ENCODE results near the gene CDC42BPG.
A peak's percentile ranks its signal among the peaks of the same experiment; 100 is the strongest.

GRCh38 chr11:64878494-64879243 lies 34.2 kb upstream of the CDC42BPG start, which contains the start of gene EHD1:
- TF ChIP-seq CTCF (IDR thresholded peaks at IDR 0.05) = peak in 11 of 12 donors; percentile 29 to 76 (median 57)
- TF ChIP-seq POLR2A (IDR thresholded peaks at IDR 0.05) = peak; percentile 98 to 100

Data from heart left ventricle (tissue), 13 donors.